Transverse colon (tissue), 4 donors: ENCODE measurements around the gene ATF7IP2.
"Not testable (repeated sequence)": the region's sequence is repeated elsewhere in the genome, so short reads cannot be mapped to it uniquely, and the experiment has no call there.

Experiments used
- CTCF ChIP-seq, 5 experiments: fragments of 200-600 bp in 3 of 5; fragments of 450-650 bp in 2 of 5; sonication (generic) in 3 of 5; IDR thresholded peaks; 1 replicate in 2 of 5; 2 replicates in 3 of 5; pipeline ENCODE4 v1.5.1; 2016 to 2017; ENCODE audit warnings: antibody characterized with exemption in 5 of 5, inconsistent platforms in 3 of 5, mild to moderate bottlenecking in 2 of 5, moderate library complexity in 1 of 5
- EP300 ChIP-seq: sonication (generic); formaldehyde crosslinking; IDR thresholded peaks from one replicate; pipeline ENCODE4 v1.6.1; 2017; ENCODE audit warnings: antibody characterized with exemption, low read depth
- POLR2A ChIP-seq: fragments of 450-650 bp; IDR thresholded peaks from one replicate; pipeline ENCODE4 v1.6.1; 2016; ENCODE audit warnings: antibody characterized with exemption, mild to moderate bottlenecking, moderate library complexity
- POLR2AphosphoS5 ChIP-seq, 3 donors: sonication (generic); formaldehyde crosslinking; IDR thresholded peaks; one replicate each; pipeline ENCODE4 v1.6.1; 2016; ENCODE audit warnings: antibody characterized with exemption in 3 of 3

- TF ChIP-seq POLR2AphosphoS5 (IDR thresholded peaks at IDR 0.05); EP300; CTCF (IDR thresholded peaks at IDR 0.05); POLR2A: not testable (repeated sequence)
Observed at GRCh38 chr16:10476636-10477035, 90.8 kb downstream of the ATF7IP2 start.
